Measurements from ENCODE around the gene TRAF2.

The TRAF2 gene

DNA sequence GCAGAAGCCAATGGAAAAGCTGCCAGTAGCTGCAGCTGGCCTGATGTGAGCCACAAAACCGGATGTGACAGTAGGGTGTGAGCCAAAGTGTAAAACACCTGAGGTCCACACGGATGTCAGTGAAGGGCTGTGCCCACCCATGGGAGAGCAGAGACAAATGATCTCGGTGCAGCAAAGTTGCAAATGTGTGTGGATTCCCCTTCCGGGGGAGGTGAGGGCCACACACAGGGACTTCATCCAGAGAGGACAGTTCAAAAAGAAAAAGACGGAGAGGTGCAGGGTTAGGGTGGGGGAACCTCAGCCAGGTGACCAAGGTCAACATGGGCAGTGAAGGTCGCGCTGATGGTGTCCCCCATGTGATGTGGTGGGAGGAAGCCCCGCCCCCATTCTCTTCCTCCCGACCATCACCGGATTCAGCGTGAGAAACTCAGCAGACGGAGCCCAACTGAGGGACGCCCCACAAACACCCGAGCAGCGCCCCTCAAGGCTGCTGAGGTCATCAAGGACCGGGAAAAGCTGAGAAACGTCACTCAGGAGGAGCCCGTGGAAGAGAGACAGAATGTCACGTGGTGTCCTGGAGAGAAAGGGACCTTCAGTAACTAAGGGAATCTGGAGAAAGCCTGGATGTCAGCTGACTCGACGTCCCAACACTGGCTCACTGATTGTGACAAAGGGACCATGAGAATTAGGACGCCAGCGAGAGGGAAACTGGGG is 79.6 kb downstream of the TRAF2 start:
- DNase-seq: no peak

DNA sequence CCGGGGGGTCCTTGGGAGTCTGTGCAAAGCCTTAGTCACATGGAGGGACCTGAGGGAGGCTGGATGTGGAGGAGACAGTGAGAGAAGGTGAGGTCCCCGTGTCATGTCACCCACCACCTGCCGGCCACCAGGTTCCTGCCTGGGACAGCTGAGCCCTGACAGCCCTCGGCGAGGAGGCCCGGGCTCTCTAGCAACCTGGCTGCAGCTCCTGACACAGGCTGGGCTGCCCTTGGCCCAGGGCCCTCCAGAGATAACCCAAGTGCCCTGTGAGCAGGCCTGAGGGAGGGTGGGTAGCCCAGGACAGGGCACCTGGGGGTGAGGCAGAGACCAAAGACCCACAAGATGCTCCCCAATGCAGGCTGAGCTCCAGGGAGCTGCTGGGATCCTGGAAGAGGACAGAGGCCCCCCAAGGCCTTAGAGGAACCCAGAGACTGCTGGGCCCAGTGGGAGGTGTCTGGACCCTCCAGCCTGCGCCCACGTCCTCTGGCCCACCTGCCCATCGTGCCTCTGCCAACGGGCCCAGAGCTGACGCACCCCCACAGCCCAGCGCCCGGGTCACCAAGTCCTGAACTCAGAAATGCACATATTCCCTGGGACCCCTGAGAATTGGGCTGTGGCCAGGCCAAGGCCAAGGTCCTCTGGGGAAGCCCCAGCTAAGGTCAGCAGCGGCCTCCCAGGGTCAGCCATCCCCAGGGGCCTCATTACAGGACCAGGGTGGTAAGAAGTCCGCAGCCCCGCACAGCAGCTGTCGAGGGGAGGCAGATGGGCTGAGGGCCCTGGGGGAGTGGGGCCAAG is 82.2 kb downstream of the TRAF2 start:
- DNase-seq: no peak

DNA sequence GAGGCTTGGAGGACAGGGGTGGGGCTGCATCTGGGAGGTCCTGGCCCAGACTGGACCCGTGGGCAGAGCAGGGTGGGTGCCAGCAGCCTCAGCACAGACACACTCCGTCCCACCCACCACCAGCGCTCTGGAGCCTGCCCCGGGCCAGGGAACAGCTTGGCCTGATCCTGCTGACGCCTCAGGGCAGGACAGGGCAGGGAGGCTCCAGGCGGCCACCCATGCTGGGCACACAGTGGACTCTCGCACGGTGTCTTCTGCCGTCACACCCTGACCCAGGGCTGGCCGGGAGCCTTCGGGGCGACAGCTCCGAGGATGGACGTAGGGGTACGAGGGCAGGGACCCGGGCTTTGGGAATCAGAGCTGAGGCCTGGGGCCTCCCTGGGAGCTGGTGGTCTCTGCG is 82.8 kb downstream of the TRAF2 start:
- no peak for DNase-seq

DNA sequence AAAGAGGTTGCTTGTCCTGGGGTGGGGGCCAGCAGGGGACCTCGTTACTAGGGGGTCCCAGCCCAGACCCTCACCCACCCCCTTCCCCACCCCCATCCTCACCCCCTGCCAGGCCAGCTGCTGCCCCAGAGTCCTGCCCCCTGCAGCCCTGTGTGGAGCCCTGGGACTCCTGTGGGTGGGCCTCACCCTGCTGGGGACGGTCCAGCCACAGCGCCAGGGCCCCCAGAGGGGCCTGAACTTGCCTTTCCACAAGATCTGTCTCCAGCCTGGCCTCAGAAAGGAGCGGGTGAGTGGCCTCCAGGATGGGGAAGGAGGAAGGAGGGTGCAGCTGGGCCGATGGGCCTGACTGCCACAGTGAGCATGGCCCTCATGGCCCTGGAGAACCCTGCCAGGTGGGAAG is 83.5 kb downstream of the TRAF2 start:
- DNase-seq: no peak

DNA sequence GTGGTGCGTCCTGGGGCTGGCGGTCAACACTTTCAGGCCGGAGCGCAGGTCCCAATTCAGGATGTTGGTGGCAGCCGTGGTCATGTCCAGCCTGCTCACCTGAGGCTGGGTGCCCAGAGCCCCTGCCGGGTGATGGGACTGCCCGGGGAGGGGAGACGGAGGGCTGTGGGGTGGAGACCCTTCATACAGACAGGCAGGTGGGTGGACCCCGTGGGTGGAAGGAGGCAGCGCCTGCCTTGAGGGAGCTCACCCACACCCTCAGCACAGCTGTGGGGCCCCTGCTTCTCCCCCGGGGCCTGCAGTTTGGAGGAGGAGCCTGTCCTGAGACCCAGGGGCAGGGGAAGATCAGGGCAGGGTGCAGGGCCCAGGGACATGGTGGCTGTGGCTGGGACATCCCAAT is 84.0 kb downstream of the TRAF2 start:
- DNase-seq: no peak

DNA sequence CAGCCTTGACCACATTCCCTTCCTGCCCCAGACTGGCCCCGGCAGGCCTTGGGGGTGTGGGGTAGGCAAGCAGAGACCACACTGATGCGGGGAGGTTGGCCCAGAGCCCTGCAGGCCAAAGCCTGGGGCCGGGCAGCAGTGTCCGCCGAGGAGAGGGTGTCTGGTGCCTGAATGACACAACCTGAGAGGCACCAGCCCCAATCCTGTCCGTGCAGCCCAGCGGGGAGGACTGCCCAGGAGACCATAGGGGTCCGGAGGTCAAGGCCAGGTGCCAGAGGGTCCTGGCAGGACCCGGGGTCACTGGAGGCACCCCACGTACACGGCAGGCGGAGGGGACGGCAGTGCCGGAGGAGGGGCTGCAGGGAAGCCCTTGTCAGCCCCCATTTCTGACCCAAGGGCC is 85.4 kb downstream of the TRAF2 start:
- no peak for DNase-seq

DNA sequence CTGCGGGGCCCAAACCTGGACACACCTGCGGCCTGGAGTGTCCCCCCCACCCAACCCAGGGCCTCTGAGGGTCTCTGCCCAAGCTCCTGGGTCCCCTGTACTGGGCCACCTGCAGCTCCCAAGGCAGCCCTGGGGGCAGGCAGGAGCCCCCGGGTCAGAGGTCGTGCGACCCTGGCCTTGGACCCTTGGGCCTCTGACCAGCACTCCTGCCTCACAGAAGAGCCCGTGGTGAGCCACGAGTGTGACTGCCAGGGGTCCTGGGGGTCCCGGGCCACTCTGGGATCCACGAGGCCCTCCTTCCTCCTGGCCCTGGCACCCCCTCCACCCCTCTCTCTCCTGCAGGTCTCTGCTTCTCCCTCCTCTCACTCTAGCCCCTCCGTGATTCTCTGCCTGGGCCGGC is 86.0 kb downstream of the TRAF2 start:
- no peak for DNase-seq

DNA sequence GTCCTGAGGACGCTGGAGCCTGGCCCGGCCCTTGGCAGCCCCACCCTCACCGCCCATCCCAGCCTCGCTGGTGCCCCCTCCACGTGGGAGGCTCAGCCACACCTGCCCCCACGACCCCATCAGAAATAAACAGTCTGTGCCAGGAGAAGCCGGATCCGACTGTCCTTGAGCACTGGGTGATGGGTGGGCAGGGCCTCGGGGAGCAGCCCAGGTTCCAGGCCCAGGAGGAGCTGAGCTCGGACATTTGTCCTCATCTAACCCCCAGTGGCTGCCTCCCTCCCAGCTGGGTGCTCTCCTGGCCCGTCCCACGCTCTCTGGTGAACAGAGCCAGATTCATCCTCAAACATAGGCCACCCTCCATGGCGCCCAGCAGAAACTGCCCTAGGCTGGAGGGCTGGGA is 86.4 kb downstream of the TRAF2 start:
- DNase-seq: no peak

DNA sequence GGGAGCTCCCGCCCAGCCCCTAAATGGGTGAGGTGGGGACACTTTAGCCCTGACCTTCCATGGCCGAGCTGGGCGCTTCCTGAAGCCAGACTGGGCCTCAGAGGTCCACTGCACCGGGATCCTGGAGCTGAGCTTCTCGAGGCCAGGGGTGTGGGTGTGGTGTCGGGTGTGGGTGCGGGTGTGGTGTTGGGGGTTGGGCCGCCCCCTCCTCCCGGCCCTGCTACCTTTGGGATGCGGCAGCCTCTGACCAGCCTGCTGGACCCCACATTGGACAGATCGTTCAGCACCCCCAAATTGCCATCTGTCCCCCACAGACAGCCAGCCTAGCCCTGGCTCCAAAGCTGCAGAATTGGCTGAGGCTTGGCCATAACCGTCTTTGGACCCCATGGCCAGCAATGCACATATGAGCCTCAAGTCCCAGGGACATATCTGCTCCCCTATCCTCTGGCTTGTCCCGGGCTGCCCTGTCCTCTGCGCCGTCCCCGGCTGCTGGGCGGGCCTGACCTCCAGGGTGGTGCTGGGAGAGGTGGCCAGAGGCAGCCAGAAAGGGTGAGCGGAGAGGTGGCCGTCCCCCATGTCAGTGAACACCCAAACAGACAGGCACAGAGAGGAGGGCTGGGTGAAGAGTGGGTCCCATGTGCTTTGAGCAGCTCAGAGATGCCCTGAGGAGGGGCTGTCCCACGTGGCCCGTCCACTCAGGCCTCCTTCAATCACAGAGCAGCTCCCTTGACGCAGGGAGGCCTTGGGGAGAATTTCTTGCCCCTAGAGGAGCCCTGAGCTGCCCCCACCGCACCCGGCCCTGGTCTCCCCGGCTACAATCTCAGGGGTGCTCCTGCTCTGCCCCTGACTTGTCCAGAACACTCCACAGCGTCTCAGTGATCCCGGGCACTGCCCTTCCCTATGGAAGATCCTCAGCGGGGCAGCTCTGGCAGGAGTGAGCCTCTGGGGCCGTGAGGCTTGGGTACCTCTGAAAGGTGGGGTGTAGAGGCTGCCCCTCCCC is 87.6 kb downstream of the TRAF2 start:
- DNase-seq: no peak

DNA sequence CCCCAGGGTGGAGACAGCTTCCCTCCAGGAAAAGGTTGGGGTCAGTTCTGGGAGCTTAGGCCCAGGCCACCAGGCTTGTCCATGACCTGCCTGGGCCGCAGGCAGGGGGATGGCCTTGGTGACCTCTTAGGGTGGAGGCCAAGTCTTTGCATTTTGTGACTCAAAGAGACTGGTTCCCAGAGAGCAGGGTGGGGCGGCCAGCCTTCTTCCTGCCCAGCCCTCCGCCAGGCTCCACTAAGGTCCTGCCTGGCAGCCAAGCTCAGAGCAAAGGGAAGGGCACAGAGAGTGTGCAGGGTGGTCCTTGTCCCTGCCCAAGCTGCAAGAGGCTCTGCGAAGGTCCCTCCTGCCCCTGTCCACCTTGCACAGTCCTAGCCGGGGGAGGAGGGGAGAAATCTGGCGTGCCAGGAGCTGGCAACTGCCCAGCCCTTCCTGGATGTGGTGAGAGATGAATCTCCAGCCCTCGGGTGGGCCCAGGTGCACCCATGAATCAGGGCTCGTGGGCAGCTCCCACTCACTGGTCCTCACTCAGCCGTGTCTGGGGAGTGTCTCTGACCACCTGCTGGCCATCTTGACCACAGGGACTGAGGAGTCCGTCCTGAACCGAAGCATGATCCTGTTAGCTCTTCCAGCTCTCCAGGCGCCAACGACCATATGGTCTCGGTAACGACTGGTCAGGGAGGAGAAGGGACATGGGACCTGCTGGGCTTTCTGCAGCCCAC is 88.7 kb downstream of the TRAF2 start:
- DNase-seq: no peak

DNA sequence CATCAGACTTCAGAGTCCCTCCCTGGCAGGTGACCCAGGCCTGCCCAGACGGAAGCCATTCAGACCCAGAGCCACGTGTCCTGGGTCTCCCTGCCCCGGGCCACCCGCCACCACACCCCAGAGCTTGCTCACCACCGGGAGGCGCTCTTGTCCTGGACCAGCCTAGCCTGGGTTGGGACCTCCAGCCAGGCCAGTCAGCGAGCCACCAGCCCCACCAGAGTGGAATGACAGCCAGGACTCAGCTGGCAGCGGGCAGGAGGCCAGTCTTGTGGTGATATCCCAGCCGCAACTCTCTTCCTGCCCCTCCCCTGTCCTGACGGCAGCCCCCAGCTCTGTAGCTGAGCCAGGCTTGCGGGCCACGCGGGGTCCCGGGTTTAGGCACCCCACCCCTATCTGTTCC is 89.3 kb downstream of the TRAF2 start:
- peak; percentile 34 for DNase-seq

All from activated CD4-positive, alpha-beta T cell treated with anti-CD3 and anti-CD28 coated beads, Interleukin-2, amount 50 U/mL, for 1 hour (primary cell).